HG03025 (cell line): ENCODE data around the gene PDE3A.

Experiments
- ATAC-seq: cut with Tn5 transposase; IDR thresholded peaks from one replicate; pipeline ENCODE4 v1.9.1; 2021; ENCODE audit warnings: mild to moderate bottlenecking, moderate library complexity; ENCODE audit not compliant: unreplicated experiment, low FRiP score

PDE3A gene

DNA sequence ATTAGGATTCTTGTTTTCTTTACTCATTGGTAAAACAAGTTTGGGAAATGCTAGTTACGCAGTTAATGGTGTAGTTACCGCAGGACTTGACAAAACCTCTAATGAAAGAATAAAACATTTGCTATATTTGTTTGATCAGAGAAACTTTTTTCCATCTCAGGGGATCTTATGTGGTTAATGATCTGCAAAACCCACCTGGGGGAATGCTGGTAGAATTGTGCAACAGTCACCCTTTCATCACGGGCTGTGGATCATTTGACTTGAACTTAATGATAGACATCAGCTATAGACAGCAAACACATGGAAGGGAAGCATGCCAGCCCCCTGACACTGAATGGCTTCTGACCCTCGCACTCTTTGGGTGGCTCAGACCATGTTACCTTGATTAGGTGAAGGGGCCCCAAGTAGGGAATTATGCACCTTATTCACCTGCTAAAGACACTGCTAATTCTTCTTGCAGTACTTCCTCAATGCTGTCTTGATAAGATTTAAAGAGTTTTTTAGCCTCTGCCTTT lies 84.2 kb downstream of the PDE3A start:
- ATAC-seq: no peak

DNA sequence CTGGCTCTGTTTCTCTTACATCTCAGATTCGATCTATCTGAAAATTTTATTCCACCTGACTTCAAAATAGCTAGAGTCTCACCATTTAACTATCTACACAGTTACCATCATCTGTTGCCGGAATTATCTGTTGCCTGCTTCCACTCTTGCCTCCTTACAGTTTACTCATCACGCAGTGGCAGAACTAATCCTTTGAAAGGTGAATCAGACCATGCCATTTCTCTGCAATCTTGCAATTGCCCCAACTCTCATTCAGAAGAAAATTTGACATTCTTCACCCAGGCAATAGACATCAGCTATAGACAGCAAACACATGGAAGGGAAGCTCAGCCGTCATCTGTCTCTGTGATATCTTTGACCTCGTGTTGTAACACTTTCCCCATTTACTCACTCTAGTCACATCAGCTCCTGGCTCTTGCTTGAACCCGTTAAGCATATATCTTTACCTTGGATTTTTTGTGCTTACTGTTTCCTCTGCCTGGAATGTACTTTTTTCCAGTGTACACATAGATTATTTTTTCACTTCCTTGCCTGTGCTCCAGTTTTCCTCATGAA lies 85.5 kb downstream of the PDE3A start:
- no peak for ATAC-seq

DNA sequence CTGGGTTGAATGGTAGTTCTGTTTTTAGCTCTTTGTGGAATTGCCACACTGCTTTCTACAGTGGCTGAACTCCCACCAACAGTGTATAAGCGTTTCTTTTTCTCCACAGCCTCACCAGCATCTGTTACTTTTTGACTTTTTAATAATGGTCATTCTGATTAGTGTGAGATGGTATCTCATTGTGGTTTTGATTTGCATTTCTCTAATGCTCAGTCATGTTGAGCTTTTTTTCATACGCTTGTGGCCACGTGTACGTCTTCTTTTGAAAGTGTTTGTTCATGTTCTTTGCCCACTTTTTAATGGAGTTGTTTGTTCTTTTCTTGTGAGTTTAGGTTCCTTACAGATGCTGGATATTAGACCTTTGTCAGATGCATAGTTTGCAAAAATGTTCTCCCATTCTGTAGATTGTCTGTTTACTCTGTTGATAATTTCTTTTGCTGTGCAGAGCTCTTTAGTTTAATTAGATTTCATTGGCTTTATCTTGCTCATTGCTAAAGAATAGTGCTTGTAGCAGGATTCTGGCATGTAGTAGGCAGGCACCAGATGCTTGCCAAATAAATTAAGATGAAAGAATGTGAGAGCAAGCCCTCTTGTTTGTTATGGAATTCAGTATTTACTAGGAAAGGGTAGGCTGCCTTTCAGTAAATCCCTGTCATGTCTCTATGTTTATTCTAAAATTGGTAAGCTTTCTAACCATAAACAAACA lies 86.8 kb downstream of the PDE3A start:
- no peak for ATAC-seq

DNA sequence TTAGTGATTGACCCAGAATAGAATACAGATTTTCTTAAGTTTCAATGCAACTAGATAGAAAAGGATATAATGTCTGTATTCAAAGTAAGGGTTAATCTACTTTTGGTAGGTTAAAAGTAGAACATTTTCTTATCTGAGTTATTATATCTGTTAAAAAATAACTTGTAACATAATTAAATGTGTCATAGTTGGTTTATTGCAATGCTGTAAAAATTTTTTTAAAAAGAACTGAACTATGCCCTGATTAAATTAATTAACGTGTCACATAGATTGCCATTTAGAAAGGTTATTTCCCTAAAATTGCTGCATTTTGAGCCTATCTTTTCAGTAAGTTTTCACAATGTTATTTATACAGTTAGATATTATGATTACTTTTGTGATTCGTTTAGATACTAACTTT lies 89.2 kb downstream of the PDE3A start:
- ATAC-seq: no peak

DNA sequence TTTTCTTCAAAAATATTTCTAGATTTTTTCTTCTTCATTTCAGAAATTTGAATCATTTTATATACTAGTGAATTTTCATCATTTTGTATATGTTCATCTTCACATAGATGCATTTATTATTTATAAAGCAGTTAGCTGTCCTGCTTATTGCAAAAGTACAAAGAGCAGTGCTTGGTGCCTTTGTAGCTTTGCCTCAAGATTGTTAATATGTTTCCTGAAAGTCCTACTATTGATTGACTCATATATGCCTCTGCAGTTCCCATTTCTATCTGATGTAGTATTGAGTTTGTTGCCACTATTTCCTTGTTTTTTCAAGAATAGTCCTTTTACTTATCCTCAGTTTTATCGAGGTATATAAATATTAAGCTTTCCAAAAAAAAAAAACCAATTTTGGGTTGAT lies 89.7 kb downstream of the PDE3A start:
- no peak for ATAC-seq

DNA sequence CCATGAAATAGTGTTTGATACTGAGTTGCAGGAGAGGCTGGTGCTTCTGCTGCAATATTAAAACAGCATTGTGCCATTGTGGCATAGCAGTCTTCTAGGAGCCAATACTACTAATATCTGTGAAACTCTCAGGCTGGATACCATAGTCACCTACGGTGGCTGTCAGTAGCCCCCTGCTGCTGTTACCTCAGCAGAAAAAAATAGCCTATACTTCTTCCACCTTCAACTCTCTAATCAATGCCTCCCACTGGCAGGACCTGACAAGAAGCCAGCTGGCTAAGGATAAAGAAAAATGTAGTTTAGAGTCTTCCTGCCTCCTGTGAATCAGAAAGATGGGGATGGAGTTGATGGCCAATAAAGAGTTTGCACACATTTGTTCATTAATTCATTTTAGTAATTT lies 91.6 kb downstream of the PDE3A start:
- ATAC-seq: no peak

DNA sequence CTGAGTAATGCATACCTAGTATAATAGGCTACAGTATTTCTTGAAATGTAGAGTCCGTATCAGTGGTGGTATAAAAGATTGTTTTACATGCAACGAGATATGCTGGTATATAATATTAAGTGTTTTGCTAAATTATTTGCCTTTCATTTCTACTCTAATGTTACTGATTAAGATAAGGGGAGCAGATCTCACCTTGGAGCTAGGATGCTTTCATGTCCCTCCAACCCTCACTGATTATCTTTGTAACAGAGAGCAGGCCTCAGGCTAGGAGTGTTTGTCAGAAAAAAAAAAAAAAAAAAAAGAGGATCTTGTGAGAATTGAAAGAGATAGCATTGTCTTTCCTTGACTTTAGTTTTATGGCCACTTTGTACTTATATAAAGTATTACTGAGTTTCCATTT lies 92.6 kb downstream of the PDE3A start:
- ATAC-seq: no peak

DNA sequence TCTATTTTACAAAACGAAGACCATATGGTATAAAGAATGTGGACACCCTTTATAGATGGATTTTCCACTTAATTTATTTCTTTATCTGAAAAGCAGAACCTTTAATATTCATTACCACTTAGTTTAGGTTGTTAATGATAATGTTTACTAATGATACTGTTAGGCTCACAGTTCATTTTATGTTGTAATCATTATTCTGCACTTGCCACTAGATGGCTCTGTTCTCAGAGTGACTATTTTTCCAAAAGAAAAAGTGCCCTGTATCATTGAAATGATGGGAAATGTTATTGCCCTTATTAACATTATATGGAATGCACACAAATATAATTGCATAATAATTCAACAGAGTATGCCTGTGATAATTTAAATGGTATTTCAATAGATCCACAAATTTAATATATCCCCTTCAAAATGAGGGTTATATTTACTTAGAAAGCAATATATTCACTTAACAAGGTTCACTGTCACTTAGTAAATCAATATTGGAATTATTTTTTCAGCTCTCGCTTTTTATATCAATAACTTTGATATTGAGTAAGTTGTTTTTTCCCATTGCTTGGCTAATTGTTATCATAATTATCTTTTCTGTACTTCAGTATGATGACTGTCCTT lies 95.7 kb downstream of the PDE3A start:
- ATAC-seq: no peak

DNA sequence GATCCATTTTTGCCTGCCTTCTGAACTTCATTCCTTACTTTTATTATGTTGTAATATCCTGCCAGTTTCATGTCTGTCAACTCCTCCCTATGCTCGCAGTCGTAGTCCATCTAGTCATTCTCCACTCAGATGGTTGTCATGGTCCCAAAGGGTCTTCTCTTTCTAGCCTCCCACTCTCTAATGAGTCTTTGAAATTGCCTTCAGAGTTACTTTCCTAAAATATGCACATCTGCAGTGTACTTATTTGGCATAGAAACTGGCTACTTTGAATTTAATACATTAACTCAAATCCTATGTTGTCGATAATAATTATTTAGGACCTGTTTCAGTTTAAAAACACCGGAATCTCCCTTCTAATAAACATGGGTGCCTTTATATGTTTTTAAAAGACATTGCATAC lies 101.0 kb downstream of the PDE3A start:
- ATAC-seq: no peak

DNA sequence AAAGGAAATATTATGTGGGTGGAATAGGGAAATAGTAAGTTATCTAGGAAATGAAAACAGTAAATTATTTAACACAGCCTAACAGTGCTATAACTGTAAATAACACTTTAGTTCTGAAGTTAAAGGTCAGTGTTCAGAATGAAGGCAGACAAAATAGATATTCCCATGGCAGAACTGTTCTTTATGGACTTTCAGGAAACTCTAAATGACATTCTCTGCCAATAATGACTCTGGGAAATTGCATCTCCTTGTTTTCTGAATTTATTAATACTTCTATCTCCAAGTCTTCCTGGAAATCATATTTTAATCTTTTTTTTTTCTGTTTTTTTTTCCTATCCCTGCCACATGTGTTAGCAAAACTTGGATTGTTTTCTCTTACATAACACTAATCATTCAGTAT lies 101.4 kb downstream of the PDE3A start:
- no peak for ATAC-seq

DNA sequence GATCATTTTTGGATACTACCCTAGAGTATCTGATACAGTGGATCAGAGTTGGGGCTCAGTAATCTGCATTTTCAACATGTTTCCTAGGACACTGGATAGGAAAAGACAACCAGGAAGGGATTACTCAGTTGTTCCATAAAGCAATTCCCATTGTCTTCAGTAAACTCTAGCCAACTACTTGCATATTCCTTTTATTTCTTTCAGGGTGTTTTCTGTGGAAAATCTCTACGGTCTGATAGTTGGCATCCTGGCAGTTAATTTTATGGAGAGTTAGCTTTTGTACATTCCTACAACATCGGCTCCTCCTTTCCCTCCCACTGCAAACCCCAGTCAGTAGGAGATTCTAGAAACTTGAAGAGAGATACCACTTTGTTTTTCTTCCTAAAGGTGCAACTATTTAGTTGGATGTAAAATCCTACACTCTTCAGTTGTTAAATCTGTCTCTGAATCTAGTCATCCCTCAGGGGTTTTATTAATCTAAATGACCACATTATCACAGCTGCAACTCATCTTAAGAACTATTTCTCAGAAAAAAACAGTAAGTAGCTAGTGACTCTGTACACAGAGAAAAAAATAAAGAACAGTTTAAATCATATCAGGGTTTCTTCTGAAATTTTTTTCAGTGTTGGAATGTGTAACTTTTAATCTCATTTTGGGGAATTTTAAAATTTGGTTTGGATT lies 103.9 kb downstream of the PDE3A start:
- ATAC-seq: no peak

- no peak for ATAC-seq
Measured at GRCh38 chr12:20473133-20473532, 104.8 kb downstream of the PDE3A start.

- ATAC-seq: no peak
Measured at GRCh38 chr12:20474016-20474415, 105.7 kb downstream of the PDE3A start.

DNA sequence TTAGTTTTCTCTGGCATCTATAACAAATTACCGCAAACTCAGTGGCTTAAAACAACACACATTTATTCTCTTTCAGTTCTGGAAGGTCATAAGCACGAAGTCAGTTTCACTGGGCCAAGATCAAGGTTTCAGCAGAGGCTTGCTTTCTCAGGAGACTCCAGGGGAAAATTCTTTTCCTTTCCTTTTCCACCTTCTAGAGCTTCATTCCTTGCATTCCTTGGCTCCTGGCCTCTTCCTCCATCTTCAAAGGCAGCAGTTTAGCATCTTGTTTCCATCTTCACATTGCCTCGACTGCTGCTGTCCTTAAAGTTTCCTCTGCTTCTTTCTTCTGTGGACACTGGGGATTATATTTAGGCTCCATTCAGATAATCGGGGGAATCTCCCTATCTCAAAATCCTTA lies 106.1 kb downstream of the PDE3A start:
- ATAC-seq: no peak

DNA sequence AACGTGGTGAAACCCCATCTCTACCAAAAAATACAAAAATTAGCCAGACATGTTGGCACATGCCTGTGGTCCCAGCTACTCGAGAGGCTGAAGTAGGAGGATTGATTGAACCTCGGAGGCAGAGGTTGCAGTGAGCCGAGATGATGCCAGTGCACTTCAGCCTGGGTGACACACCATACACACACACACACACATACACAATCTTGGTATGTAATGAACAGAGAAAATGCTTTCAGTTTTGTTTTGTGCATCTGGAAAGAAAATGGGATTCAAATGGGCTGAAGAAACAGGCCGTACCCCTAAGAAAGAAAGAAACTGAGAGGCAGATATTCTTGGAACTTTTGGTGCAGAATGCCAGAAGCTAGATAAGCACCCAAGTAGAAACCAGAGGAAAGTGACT lies 107.2 kb downstream of the PDE3A start:
- no peak for ATAC-seq

DNA sequence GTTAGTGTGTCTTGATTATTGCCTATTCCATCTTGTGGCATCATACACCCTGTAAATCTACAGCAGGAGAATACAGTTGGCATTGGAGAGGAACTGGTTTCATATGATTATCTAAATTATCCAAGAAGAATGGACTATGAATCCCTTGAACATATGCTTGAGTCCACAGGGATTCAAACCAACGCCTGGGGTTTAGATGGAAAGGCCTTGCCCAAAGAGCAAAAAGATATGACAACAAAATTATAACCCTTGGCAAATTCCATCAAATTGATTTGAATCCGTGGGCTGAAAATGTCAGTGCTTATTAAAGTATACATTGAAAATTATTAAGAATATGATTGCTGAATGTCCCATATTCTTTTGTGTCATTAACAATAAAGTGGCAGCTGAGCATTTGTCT lies 108.2 kb downstream of the PDE3A start:
- no peak for ATAC-seq

GRCh38 chr12:20477255-20477654 lies 108.9 kb downstream of the PDE3A start:
- no peak for ATAC-seq

- ATAC-seq: no peak
Measured at GRCh38 chr12:20477672-20478071, 109.3 kb downstream of the PDE3A start.

- no peak for ATAC-seq
Measured at GRCh38 chr12:20482491-20483054, 114.2 kb downstream of the PDE3A start.

DNA sequence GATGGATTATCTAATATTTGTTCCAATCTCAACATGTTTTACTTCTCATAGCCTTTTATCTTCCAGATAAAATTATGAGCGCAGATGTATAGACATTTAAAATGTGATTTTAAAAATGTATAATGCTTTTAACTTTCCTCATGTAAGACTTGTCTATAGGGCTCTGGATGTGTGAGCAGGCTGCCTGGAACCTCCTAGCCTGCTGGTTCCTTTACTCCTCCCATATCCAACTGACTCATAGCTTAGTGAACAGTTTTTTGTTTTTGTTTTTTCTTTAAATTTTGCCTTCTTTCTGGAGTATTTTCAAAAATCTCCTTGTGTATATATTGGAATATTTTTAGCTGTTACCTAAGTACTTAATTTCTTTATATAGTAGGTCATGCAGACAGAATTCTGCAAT lies 115.4 kb downstream of the PDE3A start:
- no peak for ATAC-seq

- ATAC-seq: no peak
Measured at GRCh38 chr12:20486233-20486632, 117.9 kb downstream of the PDE3A start.
